ENCODE data around the gene NFATC2.

The NFATC2 gene

DNA sequence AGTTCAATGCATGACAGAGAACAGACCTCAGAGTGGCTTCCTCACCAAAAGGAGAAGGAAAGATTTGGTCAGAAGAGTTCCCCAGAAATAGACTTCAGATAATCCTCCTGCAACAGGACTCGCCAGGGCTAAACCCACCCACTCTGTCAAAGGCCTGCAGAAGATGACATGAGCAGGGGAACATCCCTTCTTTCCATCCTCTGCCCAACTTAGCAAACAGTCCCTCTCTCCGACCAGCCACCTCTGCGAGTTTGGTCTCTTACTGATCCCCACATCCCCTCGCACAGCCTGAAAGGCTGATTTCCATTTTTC is 7.5 kb downstream of the NFATC2 start (continued):
- TF ChIP-seq, protein P1, sequence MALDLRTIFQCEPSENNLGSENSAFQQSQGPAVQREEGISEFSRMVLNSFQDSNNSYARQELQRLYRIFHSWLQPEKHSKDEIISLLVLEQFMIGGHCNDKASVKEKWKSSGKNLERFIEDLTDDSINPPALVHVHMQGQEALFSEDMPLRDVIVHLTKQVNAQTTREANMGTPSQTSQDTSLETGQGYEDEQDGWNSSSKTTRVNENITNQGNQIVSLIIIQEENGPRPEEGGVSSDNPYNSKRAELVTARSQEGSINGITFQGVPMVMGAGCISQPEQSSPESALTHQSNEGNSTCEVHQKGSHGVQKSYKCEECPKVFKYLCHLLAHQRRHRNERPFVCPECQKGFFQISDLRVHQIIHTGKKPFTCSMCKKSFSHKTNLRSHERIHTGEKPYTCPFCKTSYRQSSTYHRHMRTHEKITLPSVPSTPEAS (tag by site-specific recombination; IDR thresholded peaks at IDR 0.05): no peak
- no peak for TF ChIP-seq ZIC2 (tag by site-specific recombination; IDR thresholded peaks at IDR 0.05)

DNA sequence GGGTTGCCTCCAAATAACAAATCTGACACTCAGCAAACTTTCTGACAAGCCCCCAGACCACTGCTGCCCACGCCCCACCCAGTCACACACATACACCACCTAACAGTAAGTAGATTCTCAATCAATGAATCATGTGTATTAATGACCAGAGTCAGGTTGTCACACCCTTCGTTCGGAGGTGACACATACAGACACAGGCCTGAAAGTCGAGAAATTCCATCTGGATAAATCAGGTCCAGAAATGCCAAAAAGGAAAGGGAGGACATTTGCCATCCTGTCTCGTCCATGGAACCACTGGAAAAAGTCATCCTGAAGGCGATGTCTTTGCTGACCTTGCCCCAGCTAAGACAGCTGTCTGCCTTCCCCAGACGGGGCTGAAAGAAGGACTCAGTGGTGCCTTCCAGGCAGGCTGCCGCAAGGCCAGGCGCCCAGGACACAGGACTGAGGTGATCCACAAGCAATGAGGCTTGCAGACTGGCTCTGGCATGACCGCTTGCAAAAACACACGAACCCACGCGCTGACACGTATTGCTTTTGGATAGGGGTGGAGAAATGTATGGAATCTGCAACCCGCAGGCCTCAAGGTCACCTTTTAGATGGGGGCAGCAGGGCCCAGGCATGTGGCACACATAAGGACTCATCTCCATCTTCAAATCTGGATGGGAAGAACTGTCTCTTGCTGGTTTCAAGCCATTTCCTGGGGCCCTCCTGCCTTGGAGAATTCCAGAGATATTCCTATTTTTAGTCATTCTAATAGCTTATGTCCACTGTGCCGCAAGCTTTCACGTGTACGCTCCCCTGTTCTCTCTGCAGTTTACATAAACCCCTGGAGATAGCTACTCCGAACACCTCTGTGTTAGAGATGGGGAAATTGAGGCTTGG is 9.0 kb downstream of the NFATC2 start:
- Histone ChIP-seq H3K4me3 (ENCODE audit: low read depth, low read length) (no peak overlapping the region), H3K4me1 (ENCODE audit: control insufficient read depth, insufficient read depth, low read length) (peaks cover 4% of the 10 kb centered on the region), H3K9me3 (ENCODE audit: control insufficient read depth, insufficient read depth, low read depth, low read length) (no peaks in the 10 kb centered on the region), H3K27ac (ENCODE audit: extremely low read depth, low read depth, low read length) (no peak overlapping the region), H3K36me3 (ENCODE audit: control insufficient read depth in 2 of 2, insufficient read depth in 1 of 2, low read length in 2 of 2) (no peaks in the 10 kb centered on the region)
- ChIA-PET POLR2A (no interaction called here), CTCF (no interaction called here)
- TF ChIP-seq ZNF157 (tag by site-specific recombination; IDR thresholded peaks at IDR 0.05) (no peak), ZNF211 (tag by site-specific recombination; IDR thresholded peaks at IDR 0.05; ENCODE audit: low read depth) (no peak), ZNF677 (tag by site-specific recombination; IDR thresholded peaks at IDR 0.05) (no peak), ZNF585B (tag by site-specific recombination; IDR thresholded peaks at IDR 0.05) (no peak), ZNF423 (tag by site-specific recombination; IDR thresholded peaks at IDR 0.05) (no peak), ZNF335 (tag by site-specific recombination; conservative IDR thresholded peaks at IDR 0.05) (no peak)
- TF ChIP-seq, protein P2, sequence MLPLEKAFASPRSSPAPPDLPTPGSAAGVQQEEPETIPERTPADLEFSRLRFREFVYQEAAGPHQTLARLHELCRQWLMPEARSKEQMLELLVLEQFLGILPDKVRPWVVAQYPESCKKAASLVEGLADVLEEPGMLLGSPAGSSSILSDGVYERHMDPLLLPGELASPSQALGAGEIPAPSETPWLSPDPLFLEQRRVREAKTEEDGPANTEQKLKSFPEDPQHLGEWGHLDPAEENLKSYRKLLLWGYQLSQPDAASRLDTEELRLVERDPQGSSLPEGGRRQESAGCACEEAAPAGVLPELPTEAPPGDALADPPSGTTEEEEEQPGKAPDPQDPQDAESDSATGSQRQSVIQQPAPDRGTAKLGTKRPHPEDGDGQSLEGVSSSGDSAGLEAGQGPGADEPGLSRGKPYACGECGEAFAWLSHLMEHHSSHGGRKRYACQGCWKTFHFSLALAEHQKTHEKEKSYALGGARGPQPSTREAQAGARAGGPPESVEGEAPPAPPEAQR (tag by site-specific recombination; IDR thresholded peaks at IDR 0.05): no peak

DNA sequence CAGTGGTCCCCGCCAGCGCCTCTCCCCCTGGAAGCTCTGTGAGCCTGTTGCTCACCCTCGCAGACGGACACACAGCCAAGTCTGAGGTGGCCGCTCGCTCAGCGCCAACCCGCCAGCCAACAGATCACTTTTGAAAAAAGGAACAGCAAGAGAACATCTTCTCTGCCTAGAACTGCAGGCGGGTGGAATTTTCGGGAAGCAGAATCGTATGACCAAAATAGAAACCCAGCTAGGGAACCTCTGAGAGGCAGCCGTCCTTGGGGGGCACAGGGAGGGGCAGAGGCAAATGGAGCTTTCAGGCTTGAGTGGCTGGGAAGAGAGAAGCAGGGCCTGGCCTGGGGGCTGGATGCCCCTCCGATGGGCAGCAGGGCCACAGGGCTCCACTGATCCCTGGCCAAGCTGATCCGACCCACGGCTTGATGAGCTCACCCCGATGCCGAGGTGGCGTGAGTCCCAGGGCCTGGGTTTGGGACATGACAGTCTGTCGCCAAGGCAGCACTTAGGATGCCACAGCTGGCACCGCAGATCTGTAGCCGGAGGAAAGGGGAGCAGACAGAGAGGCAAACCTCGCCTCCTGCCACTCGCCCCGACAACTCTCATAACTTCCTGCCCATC is 9.8 kb downstream of the NFATC2 start:
- H3K36me3 ChIP-seq (ENCODE audit: control insufficient read depth in 2 of 2, insufficient read depth in 1 of 2, low read length in 2 of 2): no peaks in the 10 kb centered on the region

DNA sequence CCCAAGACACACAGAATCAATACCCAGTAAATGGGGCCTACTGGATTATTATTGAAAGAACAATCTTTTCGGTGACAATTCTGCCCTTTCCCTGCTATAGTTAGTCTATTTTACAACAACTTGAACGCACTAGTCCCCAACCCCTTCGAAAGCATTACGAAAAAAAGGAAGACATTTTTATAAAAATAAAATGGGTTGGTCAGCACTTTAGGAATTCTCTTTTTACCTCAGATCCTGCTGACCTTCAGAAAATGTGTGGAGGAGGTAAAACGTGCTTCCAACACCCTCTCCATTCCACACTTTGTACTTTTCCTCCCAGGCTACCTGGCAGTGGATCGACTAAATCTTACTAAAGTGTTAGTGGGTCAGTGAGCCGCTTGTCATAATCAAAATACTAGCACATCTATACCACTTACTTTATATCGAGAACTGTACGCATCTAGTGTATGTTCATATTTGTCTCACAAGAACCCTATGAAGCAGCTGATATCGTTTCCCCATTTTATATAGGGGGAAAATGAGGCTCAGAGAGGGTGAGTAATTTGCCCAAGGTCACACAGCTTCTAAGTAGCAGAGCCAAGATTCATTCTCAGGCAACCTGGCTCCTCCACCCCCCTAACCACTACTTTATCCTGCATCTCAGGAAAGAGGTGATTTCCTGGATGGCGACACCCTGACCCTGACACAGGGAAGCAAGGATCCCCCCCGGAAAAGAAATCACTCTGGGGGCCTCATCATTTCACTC is 10.6 kb downstream of the NFATC2 start:
- POLR2A ChIA-PET: interaction anchor here (0.5 kb wide), 1 partner anchor 1469 kb away, joined by 3 read pairs; no protein-coding TSS in a partner anchor
- TF ChIP-seq ZNF292 (tag by site-specific recombination; IDR thresholded peaks at IDR 0.05; ENCODE audit: borderline replicate concordance, low read depth): no peak
- no peak for TF ChIP-seq ZNF670 (tag by site-specific recombination; IDR thresholded peaks at IDR 0.05; ENCODE audit: low read depth)
- no peak for TF ChIP-seq HOXC10 (CRISPR knock-in tag; IDR thresholded peaks at IDR 0.05)
- TF ChIP-seq BCL11B (tag by site-specific recombination; IDR thresholded peaks at IDR 0.05; ENCODE audit: low read depth): no peak
- TF ChIP-seq, protein P3, sequence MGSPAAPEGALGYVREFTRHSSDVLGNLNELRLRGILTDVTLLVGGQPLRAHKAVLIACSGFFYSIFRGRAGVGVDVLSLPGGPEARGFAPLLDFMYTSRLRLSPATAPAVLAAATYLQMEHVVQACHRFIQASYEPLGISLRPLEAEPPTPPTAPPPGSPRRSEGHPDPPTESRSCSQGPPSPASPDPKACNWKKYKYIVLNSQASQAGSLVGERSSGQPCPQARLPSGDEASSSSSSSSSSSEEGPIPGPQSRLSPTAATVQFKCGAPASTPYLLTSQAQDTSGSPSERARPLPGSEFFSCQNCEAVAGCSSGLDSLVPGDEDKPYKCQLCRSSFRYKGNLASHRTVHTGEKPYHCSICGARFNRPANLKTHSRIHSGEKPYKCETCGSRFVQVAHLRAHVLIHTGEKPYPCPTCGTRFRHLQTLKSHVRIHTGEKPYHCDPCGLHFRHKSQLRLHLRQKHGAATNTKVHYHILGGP (tag by site-specific recombination; IDR thresholded peaks at IDR 0.05): no peak
- no peak for TF ChIP-seq ZNF677 (tag by site-specific recombination; IDR thresholded peaks at IDR 0.05)
- no peak for TF ChIP-seq ZIC2 (tag by site-specific recombination; IDR thresholded peaks at IDR 0.05)
- no peak for TF ChIP-seq ZNF19 (tag by site-specific recombination; IDR thresholded peaks at IDR 0.05; ENCODE audit: low read depth)
- no peak for TF ChIP-seq ZNF37A (tag by site-specific recombination; IDR thresholded peaks at IDR 0.05)
- no peak for TF ChIP-seq OVOL3 (tag by site-specific recombination; IDR thresholded peaks at IDR 0.05)
- no peak for TF ChIP-seq ZFP37 (tag by site-specific recombination; IDR thresholded peaks at IDR 0.05)
- TF ChIP-seq ZBTB1 (tag by site-specific recombination; IDR thresholded peaks at IDR 0.05): no peak
- TF ChIP-seq ZEB2 (tag by site-specific recombination; IDR thresholded peaks at IDR 0.05): no peak
- TF ChIP-seq SCRT2 (tag by site-specific recombination; IDR thresholded peaks at IDR 0.05): no peak
- TF ChIP-seq, protein P2 (tag by site-specific recombination; IDR thresholded peaks at IDR 0.05): no peak
- TF ChIP-seq TCF7L2 (IDR thresholded peaks at IDR 0.05; ENCODE audit: borderline replicate concordance, low read depth, low read length): no peak

More for the DNA sequence above, 9.8 kb downstream of the NFATC2 start:
- Histone ChIP-seq H3K4me3 (ENCODE audit: low read depth, low read length) (no peak overlapping the region), H3K9me3 (ENCODE audit: control insufficient read depth, insufficient read depth, low read depth, low read length) (no peaks in the 10 kb centered on the region), H3K4me1 (ENCODE audit: control insufficient read depth, insufficient read depth, low read length) (peaks cover 4% of the 10 kb centered on the region), H3K27ac (ENCODE audit: extremely low read depth, low read depth, low read length) (no peak overlapping the region)
- ChIA-PET CTCF (interaction anchor here (0.6 kb wide), 1 partner anchor 43 kb away, joined by 4 read pairs; no protein-coding TSS in a partner anchor), POLR2A (no interaction called here)
- no peak for TF ChIP-seq ZNF19 (tag by site-specific recombination; IDR thresholded peaks at IDR 0.05; ENCODE audit: low read depth)

More for the DNA sequence above, 10.6 kb downstream of the NFATC2 start:
- no peak overlapping the region for H3K4me3 ChIP-seq (ENCODE audit: low read depth, low read length)
- H3K9me3 ChIP-seq (ENCODE audit: control insufficient read depth, insufficient read depth, low read depth, low read length): no peaks in the 10 kb centered on the region
- H3K27ac ChIP-seq (ENCODE audit: extremely low read depth, low read depth, low read length): no peak overlapping the region
- CTCF ChIA-PET: no interaction called here
- no peaks in the 10 kb centered on the region for H3K36me3 ChIP-seq (ENCODE audit: control insufficient read depth in 2 of 2, insufficient read depth in 1 of 2, low read length in 2 of 2)
- H3K4me1 ChIP-seq (ENCODE audit: control insufficient read depth, insufficient read depth, low read length): peaks cover 4% of the 10 kb centered on the region

Data from HEK293 (cell line).